Activated T-cell treated with anti-CD3 and anti-CD28 coated beads, Interleukin-2, amount 50 U/mL, for 72 hours (primary cell): ENCODE results near the gene CRB3. TPM values are rescaled to one million over a fixed set of nuclear protein-coding genes. Genes with fewer than 3 reads are reported as not detected.

Experiments used
- ATAC-seq, 2 donors: fragments of 150-1000 bp; cut with Tn5 transposase; replicated peaks in 1 of 2; 2 replicates each; pipeline ENCODE4 v1.10.0; 2021; ENCODE audit warnings: moderate library complexity in 2 of 2, mild to moderate bottlenecking in 1 of 2
- DNase-seq, 2 donors: peaks; one replicate each; pipeline ENCODE4 v3.0.0; 2021 to 2022; ENCODE audit warnings: mixed read lengths in 1 of 2
- H3K27ac Mint-ChIP-seq: one replicate; pipeline ENCODE4 v1.8.0; 2022; ENCODE audit warnings: mild to moderate bottlenecking, moderate library complexity, mixed read lengths
- H3K27me3 Mint-ChIP-seq: one replicate; pipeline ENCODE4 v1.8.0; 2022; ENCODE audit warnings: low read depth, mixed read lengths
- H3K36me3 Mint-ChIP-seq, 2 donors: one replicate each; pipeline ENCODE4 v1.8.0; 2022; ENCODE audit warnings: mixed read lengths in 2 of 2, mild to moderate bottlenecking in 1 of 2; ENCODE audit not compliant: insufficient read depth in 2 of 2
- H3K4me1 Mint-ChIP-seq: one replicate; pipeline ENCODE4 v1.8.0; 2022; ENCODE audit warnings: low read depth, mixed read lengths
- H3K4me3 Mint-ChIP-seq, 2 donors: one replicate each; pipeline ENCODE4 v1.8.0; 2022; ENCODE audit warnings: mild to moderate bottlenecking in 2 of 2, mixed read lengths in 2 of 2, moderate library complexity in 2 of 2
- H3K9me3 Mint-ChIP-seq, 2 donors: one replicate each; pipeline ENCODE4 v1.8.0; 2022; ENCODE audit warnings: mixed read lengths in 2 of 2
- total RNA-seq, 2 donors: library from RNA; stranded (reverse); gene quantifications; one replicate each; pipeline ENCODE4 v1.2.3, GENCODE V29; 2022

The CRB3 gene
- total RNA-seq, 2 donors from 2014 or later = 3.9 to 5.0 TPM

DNA sequence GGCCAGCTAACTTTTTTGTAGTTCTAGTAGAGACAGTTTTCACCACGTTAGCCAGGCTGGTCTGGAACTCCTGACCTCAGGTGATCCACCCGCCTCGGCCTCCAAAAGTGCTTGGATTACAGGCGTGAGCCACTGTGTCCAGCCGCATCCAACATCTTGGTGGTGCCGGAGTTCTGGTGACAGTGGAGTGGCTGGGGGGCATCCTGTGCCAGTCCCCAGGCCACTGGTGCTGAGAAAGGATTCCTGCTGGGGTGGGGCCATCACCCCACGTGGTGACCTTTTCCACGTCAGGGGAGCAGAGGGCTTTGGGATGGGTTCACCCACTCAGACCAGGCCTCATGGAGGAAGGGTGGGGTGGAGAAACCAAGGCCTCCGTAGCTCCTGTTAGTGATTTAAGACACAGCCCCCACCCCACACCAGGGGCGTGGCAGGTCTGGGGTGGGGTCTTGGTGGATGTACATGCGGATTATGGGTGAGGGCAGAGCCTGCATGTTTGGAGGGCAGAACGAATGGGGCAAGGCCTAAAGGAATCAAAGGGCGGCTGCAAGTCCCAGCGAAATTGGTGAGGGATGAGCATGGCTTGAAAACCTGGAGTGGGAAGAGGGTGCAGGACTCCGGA lies 51.0 kb downstream of the CRB3 start:
- DNase-seq = no peak
- Mint-ChIP-seq H3K36me3 (no peaks in the 10 kb centered on the region), H3K4me1 (peaks cover 45% of the 10 kb centered on the region), H3K27me3 (no peaks in the 10 kb centered on the region), H3K27ac (no peak overlapping the region), H3K4me3 (peak overlapping the region; percentile 39 to 77), H3K9me3 (no peaks in the 10 kb centered on the region)
- ATAC-seq = no peak

DNA sequence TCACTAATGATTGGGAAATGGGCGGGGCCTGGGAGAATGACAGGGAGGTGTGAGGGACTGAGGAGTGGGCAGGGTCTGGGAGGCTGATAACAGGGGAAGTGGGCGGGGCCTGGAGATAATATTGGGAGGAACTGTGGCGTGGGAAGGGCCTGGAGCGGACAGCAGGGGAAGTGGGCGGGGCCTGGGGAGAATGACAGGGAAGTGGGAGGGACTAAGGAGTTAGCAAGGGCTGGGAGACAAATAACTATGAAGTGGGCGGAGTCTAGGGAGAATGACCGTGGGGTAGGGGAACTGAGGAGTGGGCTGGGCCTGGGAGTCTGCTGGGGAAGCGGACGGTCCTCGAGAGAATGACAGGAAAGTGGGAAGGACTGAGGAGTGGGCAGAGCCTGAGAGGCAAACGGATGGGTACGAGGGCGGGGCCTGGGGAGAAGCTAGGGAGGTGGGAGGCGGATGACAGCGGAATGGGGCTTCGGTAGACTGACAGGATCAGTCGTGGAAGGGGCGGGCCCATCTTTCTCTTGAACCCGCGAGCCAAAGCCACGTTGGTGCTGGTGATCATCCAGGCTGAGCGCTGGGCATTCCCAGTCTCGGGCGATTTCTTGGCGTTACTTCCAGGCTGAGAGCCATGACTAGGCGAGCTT lies 52.1 kb downstream of the CRB3 start:
- Mint-ChIP-seq H3K36me3 (no peaks in the 10 kb centered on the region), H3K4me1 (peaks cover 47% of the 10 kb centered on the region), H3K27ac (peak overlapping the region; percentile 47), H3K9me3 (no peaks in the 10 kb centered on the region), H3K4me3 (peak overlapping the region; percentile 90 to 98), H3K27me3 (no peaks in the 10 kb centered on the region)
- peak; percentile 78 to 81 for DNase-seq
- ATAC-seq = peak; percentile 58 to 69

Other genes starting within 250 kb of the CRB3 start
- gene MLLT1, start 184.3 kb upstream of the CRB3 start, total RNA-seq = 10 to 100 TPM; 39.9 to 44.5 TPM
- under 1 TPM in 1 of 2 donors, not detected in 1; 0.34 TPM for gene ACER1, start 130.7 kb upstream of the CRB3 start, total RNA-seq
- gene CLPP, start 102.7 kb upstream of the CRB3 start, total RNA-seq = 100 to 1,000 TPM; 147 to 168 TPM
- 10 to 100 TPM; 60.5 to 65.2 TPM for gene ALKBH7, start 91.5 kb upstream of the CRB3 start, total RNA-seq
- 1 to 10 TPM; 2.4 to 3.1 TPM for gene PSPN, start 88.3 kb upstream of the CRB3 start, total RNA-seq
- gene GTF2F1, start 71.1 kb upstream of the CRB3 start, total RNA-seq = 10 to 100 TPM; 78.9 to 87.5 TPM
- 100 to 1,000 TPM; 253 to 311 TPM for gene KHSRP, start 39.5 kb upstream of the CRB3 start, total RNA-seq
- gene SLC25A41, start 30.5 kb upstream of the CRB3 start, total RNA-seq = under 1 TPM; 0.16 to 0.58 TPM
- 10 to 100 TPM; 24.6 to 26.3 TPM for gene SLC25A23, start 4.5 kb upstream of the CRB3 start, total RNA-seq
- gene DENND1C, start 17.5 kb downstream of the CRB3 start, total RNA-seq = 100 to 1,000 TPM in 1 of 2 donors, 10 to 100 TPM in 1; 92.1 to 105 TPM
- 10 to 100 TPM in 1 of 2 donors, 1 to 10 TPM in 1; 8.7 to 11.9 TPM for gene TUBB4A, start 38.0 kb downstream of the CRB3 start, total RNA-seq
- 1 to 10 TPM; 3.4 to 6.3 TPM for gene TNFSF9, start 66.8 kb downstream of the CRB3 start, total RNA-seq
- 10 to 100 TPM; 25.0 to 31.5 TPM for gene CD70, start 126.9 kb downstream of the CRB3 start, total RNA-seq
- 10 to 100 TPM; 23.1 to 25.4 TPM for gene TNFSF14, start 205.9 kb downstream of the CRB3 start, total RNA-seq